ENCODE data around the gene SORD. TPM values are rescaled to one million over a fixed set of nuclear protein-coding genes. Genes with fewer than 3 reads are reported as not detected.
"Not testable (repeated sequence)": the region's sequence is repeated elsewhere in the genome, so short reads cannot be mapped to it uniquely, and the experiment has no call there.

SORD gene
- total RNA-seq, 4 donors from 2014 or later = 24.4 to 78.6 (median 48.7) TPM

- peaks cover 6% of the 10 kb centered on the region for H3K36me3 ChIP-seq
- no peak for DNase-seq (ENCODE audit: low spot score in 2 of 2)
- no peaks in the 10 kb centered on the region for H3K9me3 ChIP-seq
- 83% methylated on average over 3 of the region's 3 CpGs for WGBS
- H3K4me1 ChIP-seq = no peaks in the 10 kb centered on the region
- H3K27ac ChIP-seq = no peak overlapping the region
- TF ChIP-seq POLR2AphosphoS5 (IDR thresholded peaks at IDR 0.05) = no peak
- TF ChIP-seq CTCF (IDR thresholded peaks at IDR 0.05) = no peak
- H3K27me3 ChIP-seq = no peaks in the 10 kb centered on the region
- H3K4me3 ChIP-seq = no peak overlapping the region
Observed at GRCh38 chr15:45030743-45031142, 7.7 kb downstream of the SORD start.

- not testable (repeated sequence) for H3K27ac ChIP-seq; H3K36me3 ChIP-seq; DNase-seq (ENCODE audit: low spot score in 2 of 2); H3K4me1 ChIP-seq; H3K27me3 ChIP-seq; H3K4me3 ChIP-seq; H3K9me3 ChIP-seq
- WGBS = 88% methylated on average over 4 of the region's 4 CpGs
Observed at GRCh38 chr15:45031522-45032028, 8.6 kb downstream of the SORD start.

GRCh38 chr15:45032501-45032900 is 9.5 kb downstream of the SORD start:
- not testable (repeated sequence) for DNase-seq (ENCODE audit: low spot score in 2 of 2); H3K27ac ChIP-seq; H3K36me3 ChIP-seq; H3K27me3 ChIP-seq; H3K9me3 ChIP-seq; H3K4me1 ChIP-seq; H3K4me3 ChIP-seq
- WGBS = 60% methylated on average over 1 of the region's 2 CpGs

- H3K4me3 ChIP-seq; H3K27ac ChIP-seq; H3K9me3 ChIP-seq; H3K36me3 ChIP-seq; H3K4me1 ChIP-seq; H3K27me3 ChIP-seq; DNase-seq (ENCODE audit: low spot score in 2 of 2): not testable (repeated sequence)
- 87% methylated on average over 4 of the region's 4 CpGs for WGBS
Observed at GRCh38 chr15:45034087-45034486, 11.1 kb downstream of the SORD start.

GRCh38 chr15:45034600-45035375 is 11.8 kb downstream of the SORD start:
- H3K27ac ChIP-seq; H3K27me3 ChIP-seq; H3K36me3 ChIP-seq; DNase-seq (ENCODE audit: low spot score in 2 of 2); H3K4me1 ChIP-seq; H3K4me3 ChIP-seq; H3K9me3 ChIP-seq: not testable (repeated sequence)
- WGBS = 93% methylated on average over 37 of the region's 56 CpGs

- H3K4me3 ChIP-seq = not testable (repeated sequence)
Observed at GRCh38 chr15:45036812-45037781, 14.1 kb downstream of the SORD start.

More at GRCh38 chr15:45036812-45037781, 14.1 kb downstream of the SORD start:
- not testable (repeated sequence) for H3K36me3 ChIP-seq; H3K27me3 ChIP-seq; H3K4me1 ChIP-seq; H3K9me3 ChIP-seq; H3K27ac ChIP-seq; DNase-seq (ENCODE audit: low spot score in 2 of 2)
- 48% methylated on average over 5 of the region's 6 CpGs for WGBS
- peak; percentile 59 to 80 for TF ChIP-seq CTCF (IDR thresholded peaks at IDR 0.05)

Measured in suprapubic skin (tissue), 4 donors.